Stimulated activated CD4-positive, alpha-beta T cell treated with anti-CD3 and anti-CD28 coated beads, Interleukin-12 subunit alpha, Interleukin-12 subunit beta, amount 100 ng/mL, for 48 hours (primary cell): ENCODE results near the gene UGT1A4.

Experiments used
- DNase-seq, 3 donors: peaks; one replicate each; pipeline ENCODE4 v3.0.0-alpha.2; 2020; ENCODE audit warnings: low read depth in 2 of 3, low spot score in 1 of 3

UGT1A4 gene

GRCh38 chr2:233807966-233808935 is 89.7 kb downstream of the UGT1A4 start:
- no peak for DNase-seq

- no peak for DNase-seq
These were observed 91.8 kb downstream of the UGT1A4 start for GRCh38 chr2:233810385-233810784.

- no peak for DNase-seq
These were observed 92.6 kb downstream of the UGT1A4 start for GRCh38 chr2:233811087-233811486.

- no peak for DNase-seq
These were observed 93.2 kb downstream of the UGT1A4 start for GRCh38 chr2:233811732-233812131.

- no peak for DNase-seq
These were observed 94.9 kb downstream of the UGT1A4 start for GRCh38 chr2:233813236-233814055.

GRCh38 chr2:233814056-233814835 is 95.7 kb downstream of the UGT1A4 start:
- DNase-seq, result no peak

- DNase-seq, result no peak
These were observed 97.3 kb downstream of the UGT1A4 start for GRCh38 chr2:233815861-233816260.

- DNase-seq, result no peak
These were observed 97.8 kb downstream of the UGT1A4 start for GRCh38 chr2:233816334-233816733.

- DNase-seq, result no peak
These were observed 98.2 kb downstream of the UGT1A4 start for GRCh38 chr2:233816771-233817170.

GRCh38 chr2:233817361-233817911 is 98.9 kb downstream of the UGT1A4 start:
- DNase-seq, result no peak

- no peak for DNase-seq
These were observed 99.6 kb downstream of the UGT1A4 start for GRCh38 chr2:233817995-233818638.

- no peak for DNase-seq
These were observed 100.4 kb downstream of the UGT1A4 start for GRCh38 chr2:233818639-233819621.

GRCh38 chr2:233819884-233820773 is 101.6 kb downstream of the UGT1A4 start:
- DNase-seq, result no peak

GRCh38 chr2:233820774-233821105 is 102.2 kb downstream of the UGT1A4 start:
- DNase-seq, result no peak

- DNase-seq, result no peak
These were observed 102.7 kb downstream of the UGT1A4 start for GRCh38 chr2:233821196-233821595.

GRCh38 chr2:233821709-233822100 is 103.2 kb downstream of the UGT1A4 start:
- no peak for DNase-seq

- no peak for DNase-seq
These were observed 103.7 kb downstream of the UGT1A4 start for GRCh38 chr2:233822101-233822771.
